GM12878 (cell line): ENCODE data around the gene GLRX2. TPM values are rescaled to one million over a fixed set of nuclear protein-coding genes. Genes with fewer than 3 reads are reported as not detected.

Experiments
- ATF7 ChIP-seq: fragments of 450-650 bp; IDR thresholded peaks from 2 replicates; pipeline ENCODE4 v1.6.1; 2016; ENCODE audit warnings: low read depth, mild to moderate bottlenecking
- CBX3 ChIP-seq: fragments of 200-600 bp; sonication (generic); IDR thresholded peaks from 2 replicates; pipeline ENCODE4 v1.6.1; 2016; ENCODE audit warnings: low read depth, borderline replicate concordance
- EED ChIP-seq: sonication (generic); IDR thresholded peaks from 2 replicates; pipeline ENCODE4 v1.6.1; 2016; ENCODE audit warnings: antibody characterized with exemption, low read depth
- EP300 ChIP-seq, 2 experiments: fragments of 150-350 bp in 1 of 2; IDR thresholded peaks; 2 replicates each; pipeline ENCODE4 v1.6.1; 2011 to 2012; ENCODE audit warnings: low read depth in 2 of 2, low read length in 2 of 2, borderline replicate concordance in 1 of 2, improper control_type of control experiment in 1 of 2, inconsistent platforms in 1 of 2; ENCODE audit not compliant: control insufficient read depth in 1 of 2
- HDAC6 ChIP-seq: fragments of 200-600 bp; sonication (generic); IDR thresholded peaks from one replicate; pipeline ENCODE4 v1.8.0; 2017; ENCODE audit warnings: antibody characterized with exemption; ENCODE audit not compliant: unreplicated experiment
- IKZF2 ChIP-seq, 2 experiments: fragments of 450-650 bp; IDR thresholded peaks; 2 replicates each; pipeline ENCODE4 v1.6.1; 2017; ENCODE audit warnings: mild to moderate bottlenecking in 2 of 2, moderate library complexity in 2 of 2
- MXI1 ChIP-seq: fragments of 150-350 bp; IDR thresholded peaks from 2 replicates; pipeline ENCODE4 v1.6.1; 2011; ENCODE audit warnings: low read depth, mild to moderate bottlenecking, inconsistent platforms, low read length, improper control_type of control experiment
- POU2F2 ChIP-seq: IDR thresholded peaks from 3 replicates; pipeline ENCODE4 v1.6.1; 2011; ENCODE audit warnings: low read depth, mild to moderate bottlenecking, low read length, borderline replicate concordance
- RFX5 ChIP-seq: IDR thresholded peaks from 2 replicates; pipeline ENCODE4 v1.6.1; 2011; ENCODE audit warnings: low read depth, low read length, improper control_type of control experiment
- SKIL ChIP-seq: fragments of 450-650 bp; IDR thresholded peaks from 2 replicates; pipeline ENCODE4 v1.6.1; 2017; ENCODE audit warnings: mild to moderate bottlenecking, low read depth, inconsistent platforms; ENCODE audit not compliant: poor library complexity, severe bottlenecking
- SMC3 ChIP-seq: IDR thresholded peaks from 2 replicates; pipeline ENCODE4 v1.6.1; 2011; ENCODE audit warnings: low read length, improper control_type of control experiment, borderline replicate concordance
- SUPT20H ChIP-seq: IDR thresholded peaks from 2 replicates; pipeline ENCODE4 v1.6.1; 2011; ENCODE audit warnings: low read depth, mild to moderate bottlenecking, low read length, moderate library complexity, borderline replicate concordance; ENCODE audit not compliant: control insufficient read depth
- SUZ12 ChIP-seq: fragments of 200-600 bp; sonication (generic); IDR thresholded peaks from one replicate; pipeline ENCODE4 v1.6.1; 2018; ENCODE audit warnings: antibody characterized with exemption, mild to moderate bottlenecking; ENCODE audit not compliant: unreplicated experiment
- TBL1XR1 ChIP-seq: IDR thresholded peaks from 2 replicates; pipeline ENCODE4 v1.6.1; 2012; ENCODE audit warnings: low read depth, low read length, improper control_type of control experiment
- ZBTB40 ChIP-seq: fragments of 450-650 bp; IDR thresholded peaks from 2 replicates; pipeline ENCODE4 v1.6.1; 2016; ENCODE audit warnings: mild to moderate bottlenecking, moderate library complexity, borderline replicate concordance
- polyA plus RNA-seq, 11 experiments: library from polyadenylated mRNA; depleted of rRNA in 4 of 11; unstranded in 6 of 11; stranded (reverse) in 5 of 11; fragments of >200 nt; fragmentation: Nextera tagmentation in 4 of 11; fragmentation: Illumina TruSeq in 1 of 11; extraction: Ambion mirVana in 4 of 11; extraction: Trizol in 1 of 11; gene quantifications; 1 replicate in 1 of 11; 2 replicates in 10 of 11; pipeline versions ENCODE4 v1.2.1 to v1.2.3, GENCODE V29; 2011 to 2016; ENCODE audit warnings: inconsistent platforms in 2 of 11, missing spikeins in 2 of 11, low read depth in 1 of 11
- total RNA-seq, 4 experiments: library from RNA; depleted of rRNA in 3 of 4; stranded (reverse); fragments of >200 nt in 3 of 4; fragmentation: Illumina TruSeq in 1 of 4; extraction: Trizol in 1 of 4; gene quantifications; 2 replicates each; pipeline versions ENCODE4 v1.2.1 to v1.2.3, GENCODE V29; 2013 to 2021
- TF ChIP-seq, protein P1 (sequence below): IDR thresholded peaks from 2 replicates; pipeline ENCODE4 v1.6.1; 2012; ENCODE audit warnings: low read length, inconsistent platforms
- TF ChIP-seq, protein P2 (sequence below), 3 experiments: IDR thresholded peaks in 2 of 3; conservative IDR thresholded peaks in 1 of 3; 2 replicates each; pipeline ENCODE4 v1.5.1; 2011; ENCODE audit warnings: low read depth in 3 of 3, low read length in 3 of 3, mild to moderate bottlenecking in 3 of 3, control low read depth in 2 of 3, moderate library complexity in 2 of 3, inconsistent platforms in 1 of 3, mixed read lengths in 1 of 3; ENCODE audit not compliant: control insufficient read depth in 2 of 3, insufficient read depth in 1 of 3; ENCODE audit errors: extremely low read depth in 1 of 3

The GLRX2 gene
- total and polyA plus RNA-seq, 10 of the 15 experiments (the other 5 are each of a cell fraction or from before 2014, with no cell fraction given), result 5.5 to 67.6 (median 16.6) TPM

DNA sequence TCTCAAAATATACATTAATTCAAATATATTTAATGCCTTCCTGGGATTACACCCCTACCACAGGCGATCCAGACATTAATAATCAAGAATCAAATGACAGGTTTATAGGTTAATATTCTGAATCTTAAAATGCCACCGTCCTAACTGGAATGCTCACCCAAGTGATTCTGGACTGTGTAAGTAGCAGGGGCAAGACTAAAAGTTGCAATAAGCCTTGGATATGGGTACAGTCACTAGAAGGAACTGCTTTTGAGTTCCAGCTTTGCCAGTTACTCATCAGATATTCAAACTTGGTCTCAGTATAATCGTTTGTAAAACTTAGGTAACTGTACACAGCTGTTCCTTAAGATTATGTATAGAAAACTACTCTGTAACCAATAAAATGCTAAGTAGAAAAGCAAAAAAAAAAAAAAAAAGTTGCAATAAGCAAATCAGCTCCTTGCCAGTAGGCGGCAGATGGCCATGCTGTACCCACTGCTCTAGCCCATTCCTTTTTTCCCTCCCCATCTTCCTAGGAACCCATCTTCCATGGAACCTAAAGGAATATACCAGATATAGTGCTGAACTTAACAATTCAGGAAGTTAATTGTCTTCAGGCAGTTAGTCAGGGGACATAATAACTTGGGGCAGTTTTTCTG, 35.3 kb downstream of the GLRX2 start (continued):
- no peak for TF ChIP-seq SUPT20H
- peak; percentile 35 to 51 for TF ChIP-seq IKZF2 (IDR thresholded peaks at IDR 0.05)
- TF ChIP-seq, protein P1, sequence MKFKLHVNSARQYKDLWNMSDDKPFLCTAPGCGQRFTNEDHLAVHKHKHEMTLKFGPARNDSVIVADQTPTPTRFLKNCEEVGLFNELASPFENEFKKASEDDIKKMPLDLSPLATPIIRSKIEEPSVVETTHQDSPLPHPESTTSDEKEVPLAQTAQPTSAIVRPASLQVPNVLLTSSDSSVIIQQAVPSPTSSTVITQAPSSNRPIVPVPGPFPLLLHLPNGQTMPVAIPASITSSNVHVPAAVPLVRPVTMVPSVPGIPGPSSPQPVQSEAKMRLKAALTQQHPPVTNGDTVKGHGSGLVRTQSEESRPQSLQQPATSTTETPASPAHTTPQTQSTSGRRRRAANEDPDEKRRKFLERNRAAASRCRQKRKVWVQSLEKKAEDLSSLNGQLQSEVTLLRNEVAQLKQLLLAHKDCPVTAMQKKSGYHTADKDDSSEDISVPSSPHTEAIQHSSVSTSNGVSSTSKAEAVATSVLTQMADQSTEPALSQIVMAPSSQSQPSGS, result peak; percentile 18; the same call in 1 of the 2 replicates
- no peak for TF ChIP-seq CBX3
- TF ChIP-seq ZBTB40, result peak; percentile 63; the same call in 1 of the 2 replicates
- no peak for TF ChIP-seq SUZ12
- TF ChIP-seq, protein P2, sequence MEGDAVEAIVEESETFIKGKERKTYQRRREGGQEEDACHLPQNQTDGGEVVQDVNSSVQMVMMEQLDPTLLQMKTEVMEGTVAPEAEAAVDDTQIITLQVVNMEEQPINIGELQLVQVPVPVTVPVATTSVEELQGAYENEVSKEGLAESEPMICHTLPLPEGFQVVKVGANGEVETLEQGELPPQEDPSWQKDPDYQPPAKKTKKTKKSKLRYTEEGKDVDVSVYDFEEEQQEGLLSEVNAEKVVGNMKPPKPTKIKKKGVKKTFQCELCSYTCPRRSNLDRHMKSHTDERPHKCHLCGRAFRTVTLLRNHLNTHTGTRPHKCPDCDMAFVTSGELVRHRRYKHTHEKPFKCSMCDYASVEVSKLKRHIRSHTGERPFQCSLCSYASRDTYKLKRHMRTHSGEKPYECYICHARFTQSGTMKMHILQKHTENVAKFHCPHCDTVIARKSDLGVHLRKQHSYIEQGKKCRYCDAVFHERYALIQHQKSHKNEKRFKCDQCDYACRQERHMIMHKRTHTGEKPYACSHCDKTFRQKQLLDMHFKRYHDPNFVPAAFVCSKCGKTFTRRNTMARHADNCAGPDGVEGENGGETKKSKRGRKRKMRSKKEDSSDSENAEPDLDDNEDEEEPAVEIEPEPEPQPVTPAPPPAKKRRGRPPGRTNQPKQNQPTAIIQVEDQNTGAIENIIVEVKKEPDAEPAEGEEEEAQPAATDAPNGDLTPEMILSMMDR (IDR thresholded peaks at IDR 0.05 in 2 of 3, conservative IDR thresholded peaks at IDR 0.05 in 1 of 3; ENCODE audit: control insufficient read depth in 2 of 3, extremely low read depth in 1 of 3, insufficient read depth in 1 of 3, low read depth in 3 of 3, low read length in 3 of 3), result peak; percentile 45 to 66 (median 55)
- TF ChIP-seq SMC3, result peak; percentile 12; the same call in 1 of the 2 replicates
- TF ChIP-seq ATF7, result no peak
- no peak for TF ChIP-seq SKIL
- TF ChIP-seq EP300 (IDR thresholded peaks at IDR 0.05; ENCODE audit: borderline replicate concordance in 1 of 2, control insufficient read depth in 1 of 2, low read depth in 2 of 2, low read length in 2 of 2), result no peak
- no peak for TF ChIP-seq POU2F2
- TF ChIP-seq HDAC6, result no peak
- peak; percentile 46; the same call in 1 of the 2 replicates for TF ChIP-seq EED
- no peak for TF ChIP-seq MXI1
- no peak for TF ChIP-seq RFX5
- no peak for TF ChIP-seq TBL1XR1
